K562 (cell line): Measurements from ENCODE around the gene CCNB1. TPM values are rescaled to one million over a fixed set of nuclear protein-coding genes. Genes with fewer than 3 reads are reported as not detected.

Source experiments
- ATAC-seq: fragments of 200-7000 bp; cut with Tn5 transposase; 3 replicates; pipeline ENCODE4 v1.9.1; 2020; ENCODE audit warnings: moderate library complexity
- BruUV-seq: library from RNA; stranded (reverse); fragments of 400-500 nt; replicated peaks from 2 replicates; lab custom pipeline; 2021; lab: Mats Ljungman, UMichigan
- CTCF ChIA-PET: fragments of 300-600 bp; formaldehyde crosslinking; extraction: SDS; loops from one replicate; lab custom pipeline; 2021; ENCODE audit warnings: low intra/inter-chr PET ratio; lab: Yijun Ruan, JAX
- POLR2A ChIA-PET: fragments of 300-600, 350-650 bp; sonication (Branson Sonifier 250); formaldehyde crosslinking; extraction: SDS; loops from one replicate; lab custom pipeline; 2021; ENCODE audit warnings: antibody characterized with exemption, inconsistent platforms; lab: Yijun Ruan, JAX
- DNase-seq, 4 experiments: peaks; one replicate each; pipeline versions ENCODE4 v3.0.0 to v3.0.0-alpha.2; 2011 to 2018; ENCODE audit warnings: low spot score in 3 of 4, mixed read lengths in 3 of 4; ENCODE audit errors: extremely low read depth in 1 of 4
- FAIRE-seq: peaks from 2 replicates; lab custom pipeline; 2011; peaks lifted over from hg19 to GRCh38; lab: Jason Lieb, UNC
- H2AFZ ChIP-seq: 2 replicates; pipeline ENCODE4 v1.6.0; 2011; ENCODE audit warnings: low read depth, low read length, control low read depth, inconsistent platforms
- H3K27ac ChIP-seq: fragments of 200-600 bp; 3 replicates; pipeline ENCODE4 v1.8.0; 2011; ENCODE audit warnings: low read depth, mild to moderate bottlenecking, control low read depth, inconsistent platforms, low read length, moderate library complexity, mixed read lengths; ENCODE audit errors: extremely low read depth
- H3K27me3 ChIP-seq, 2 experiments: fragments of 300-600 bp in 1 of 2; 2 replicates in 1 of 2; 3 replicates in 1 of 2; pipeline versions ENCODE4 v1.6.0 to v1.8.0; 2011; ENCODE audit warnings: inconsistent platforms in 2 of 2, low read length in 2 of 2, mild to moderate bottlenecking in 1 of 2, mixed read lengths in 1 of 2, moderate library complexity in 1 of 2; ENCODE audit not compliant: control insufficient read depth in 2 of 2, insufficient read depth in 2 of 2
- H3K36me3 ChIP-seq: fragments of 300-600 bp; 3 replicates; pipeline ENCODE4 v1.8.0; 2011; ENCODE audit warnings: mild to moderate bottlenecking, low read length, inconsistent platforms; ENCODE audit not compliant: control insufficient read depth, insufficient read depth
- H3K4me1 ChIP-seq, 2 experiments: fragments of 200-600 bp in 1 of 2; replicated peaks in 1 of 2; 2 replicates in 1 of 2; 3 replicates in 1 of 2; pipeline versions ENCODE4 v1.5.1 to v1.8.0; 2011; ENCODE audit warnings: inconsistent platforms in 2 of 2, low read length in 2 of 2, mild to moderate bottlenecking in 1 of 2, mixed read lengths in 1 of 2, moderate library complexity in 1 of 2; ENCODE audit not compliant: control insufficient read depth in 2 of 2, insufficient read depth in 2 of 2
- H3K4me2 ChIP-seq: 2 replicates; pipeline ENCODE4 v1.6.1; 2011; ENCODE audit warnings: low read length, control low read depth, inconsistent platforms, mixed read lengths; ENCODE audit not compliant: insufficient read depth
- H3K4me3 ChIP-seq: fragments of 200-600 bp; sonication (generic), shearing (Covaris generic); 2 replicates; pipeline ENCODE4 v1.5.1; 2016; ENCODE audit warnings: control low read depth, inconsistent platforms
- H3K79me2 ChIP-seq: fragments of 200-600 bp; 3 replicates; pipeline ENCODE4 v1.8.0; 2011; ENCODE audit warnings: low read length, inconsistent platforms; ENCODE audit not compliant: control insufficient read depth, insufficient read depth
- H3K9ac ChIP-seq, 2 experiments: 2 replicates each; pipeline versions ENCODE4 v1.6.0 to v1.6.1; 2011; ENCODE audit warnings: low read depth in 2 of 2, low read length in 2 of 2, control low read depth in 1 of 2, inconsistent platforms in 1 of 2, mild to moderate bottlenecking in 1 of 2, mixed read lengths in 1 of 2; ENCODE audit not compliant: insufficient read depth in 1 of 2
- H3K9me1 ChIP-seq: one replicate; pipeline ENCODE4 v1.6.0; 2011; ENCODE audit warnings: inconsistent platforms, mild to moderate bottlenecking, low read length, moderate library complexity; ENCODE audit not compliant: control insufficient read depth, insufficient read depth
- H3K9me3 ChIP-seq: replicated peaks from 2 replicates; pipeline ENCODE4 v1.5.1; 2011; ENCODE audit warnings: low read depth, low read length, inconsistent platforms; ENCODE audit not compliant: control insufficient read depth, insufficient read depth
- H4K20me1 ChIP-seq: replicated peaks from 2 replicates; pipeline ENCODE4 v1.6.1; 2011; ENCODE audit warnings: low read length, inconsistent platforms, mixed read lengths; ENCODE audit not compliant: control insufficient read depth, insufficient read depth
- BRD9 ChIP-seq: fragments of 450-650 bp; IDR thresholded peaks from 2 replicates; pipeline ENCODE4 v1.6.1; 2018; ENCODE audit warnings: low read depth; ENCODE audit not compliant: partially characterized antibody
- CEBPB ChIP-seq: fragments of 450-650 bp; IDR thresholded peaks from 2 replicates; pipeline ENCODE4 v1.6.1; 2016; ENCODE audit warnings: missing genetic modification characterization, missing compliant biosample characterization
- NCOA6 ChIP-seq: fragments of 450-650 bp; IDR thresholded peaks from 2 replicates; pipeline ENCODE4 v1.6.1; 2017; ENCODE audit warnings: mild to moderate bottlenecking
- POLR3A ChIP-seq: IDR thresholded peaks from 2 replicates; pipeline ENCODE4 v1.6.1; 2011; ENCODE audit warnings: borderline replicate concordance, mild to moderate bottlenecking, moderate library complexity; ENCODE audit not compliant: insufficient read length, insufficient read depth; ENCODE audit errors: extremely low read depth
- RBM17 ChIP-seq: fragments of 200-400 bp; formaldehyde crosslinking; IDR thresholded peaks from 2 replicates; pipeline ENCODE4 v1.6.1; 2017; ENCODE audit warnings: low read depth, mild to moderate bottlenecking, low read length, borderline replicate concordance
- RFX1 ChIP-seq: fragments of 450-650 bp; IDR thresholded peaks from 2 replicates; pipeline ENCODE4 v1.6.1; 2016; ENCODE audit warnings: mild to moderate bottlenecking, moderate library complexity
- TBP ChIP-seq: optimal IDR thresholded peaks from 2 replicates; pipeline ENCODE3; 2011; ENCODE audit warnings: low read depth, low read length, improper control_type of control experiment
- ZNF146 ChIP-seq: IDR thresholded peaks from one replicate; pipeline ENCODE4 v1.6.1; 2018; ENCODE audit warnings: missing compliant biosample characterization; ENCODE audit not compliant: unreplicated experiment
- ZNF318 ChIP-seq, 2 experiments: fragments of 450-650 bp; IDR thresholded peaks; 2 replicates each; pipeline ENCODE4 v1.6.1; 2016; ENCODE audit warnings: mild to moderate bottlenecking in 2 of 2, borderline replicate concordance in 1 of 2, low read depth in 1 of 2, moderate library complexity in 1 of 2
- WGBS: fragments of 100-300 bp; shearing (Covaris generic); methylation state at CpG from one replicate; pipeline ENCODE4 v1.1.6; 2016; ENCODE audit warnings: low coverage, mixed read lengths; ENCODE audit not compliant: insufficient coverage; ENCODE audit errors: missing lambda C conversion rate; 5-methylcytosine and 5-hydroxymethylcytosine counted together
- in situ Hi-C: fragments of 300-500 bp; cut with MboI; formaldehyde crosslinking; loops from 4 replicates; pipeline ENCODE4 v1.15.0; 2018; ENCODE audit warnings: inconsistent platforms, mixed read lengths
- intact Hi-C: fragments of 100-400 bp; cut with micrococcal nuclease; formaldehyde crosslinking; loops from 2 replicates; pipeline ENCODE4 v1.14.2; 2022
- polyA plus RNA-seq, 8 experiments: library from polyadenylated mRNA; depleted of rRNA in 4 of 8; stranded (reverse) in 5 of 8; unstranded in 3 of 8; fragments of >200 nt; fragmentation: Nextera tagmentation in 2 of 8; fragmentation: Illumina TruSeq in 1 of 8; extraction: Ambion mirVana in 2 of 8; extraction: Trizol in 1 of 8; gene quantifications; 2 replicates each; pipeline versions ENCODE4 v1.2.1 to v1.2.3, GENCODE V29; 2011 to 2014; ENCODE audit warnings: inconsistent platforms in 1 of 8, missing spikeins in 1 of 8
- total RNA-seq, 7 experiments: library from RNA; depleted of rRNA in 6 of 7; stranded (reverse); fragments of >200 nt in 6 of 7; fragmentation: Illumina TruSeq in 2 of 7; extraction: Trizol in 2 of 7; gene quantifications; 2 replicates each; pipeline versions ENCODE4 v1.2.1 to v1.2.3, GENCODE V29; 2011 to 2021; ENCODE audit warnings: low replicate concordance in 1 of 7

The CCNB1 gene
- total and polyA plus RNA-seq, 9 of the 15 experiments (the other 6 are each of a cell fraction or from before 2014, with no cell fraction given) = 165 to 679 (median 271) TPM

GRCh38 chr5:69137807-69138206, 29.1 kb upstream of the CCNB1 start:
- no TSS peak for BruUV-seq
- H3K79me2 ChIP-seq = no peaks in the 10 kb centered on the region
- 99% methylated on average over 5 of the region's 5 CpGs for WGBS
- no peak for DNase-seq
- no peaks in the 10 kb centered on the region for H3K4me1 ChIP-seq
- no peak for ATAC-seq
- peak; percentile 63 for TF ChIP-seq ZNF146 (CRISPR knock-in tag)
- TF ChIP-seq CEBPB (tag) = no peak
- no peak overlapping the region for H3K27ac ChIP-seq
- no peak overlapping the region for H3K4me3 ChIP-seq
- H3K36me3 ChIP-seq = peaks cover 5% of the 10 kb centered on the region; the same call in 2 of the 3 replicates
- POLR2A ChIA-PET = no interaction called here
- no peak overlapping the region for H3K9ac ChIP-seq
- no peaks in the 10 kb centered on the region for H3K9me3 ChIP-seq
- no peak overlapping the region for H2AFZ ChIP-seq
- intact Hi-C loops = no loop called here
- H3K27me3 ChIP-seq = no peaks in the 10 kb centered on the region
- FAIRE-seq = no peak
- CTCF ChIA-PET = no interaction called here
- no peak overlapping the region for H3K4me2 ChIP-seq
- H4K20me1 ChIP-seq = no peaks in the 10 kb centered on the region
- in situ Hi-C loops = no loop called here
- no peaks in the 10 kb centered on the region for H3K9me1 ChIP-seq

GRCh38 chr5:69138766-69139165, 28.2 kb upstream of the CCNB1 start:
- no peaks in the 10 kb centered on the region for H3K79me2 ChIP-seq
- DNase-seq (no peak), ATAC-seq (no peak), FAIRE-seq (no peak)
- H3K4me3 ChIP-seq = no peak overlapping the region
- no peak overlapping the region for H3K27ac ChIP-seq
- no peak overlapping the region for H3K9ac ChIP-seq
- H3K4me1 ChIP-seq = no peaks in the 10 kb centered on the region
- in situ Hi-C loops = no loop called here
- ChIA-PET CTCF (no interaction called here), POLR2A (no interaction called here)
- H3K9me3 ChIP-seq = no peaks in the 10 kb centered on the region
- H3K36me3 ChIP-seq = no peaks in the 10 kb centered on the region; the same call in 2 of the 3 replicates
- H3K4me2 ChIP-seq = no peak overlapping the region
- H3K9me1 ChIP-seq = no peaks in the 10 kb centered on the region
- H3K27me3 ChIP-seq = no peaks in the 10 kb centered on the region
- no TSS peak for BruUV-seq
- H2AFZ ChIP-seq = no peak overlapping the region
- H4K20me1 ChIP-seq = no peaks in the 10 kb centered on the region
- intact Hi-C loops = no loop called here
- 64% methylated on average over 1 of the region's 1 CpG for WGBS
- TF ChIP-seq ZNF318 (IDR thresholded peaks at IDR 0.05; ENCODE audit: borderline replicate concordance in 1 of 2, low read depth in 1 of 2) = no peak
- no peak for TF ChIP-seq RFX1
- TF ChIP-seq RBM17 = no peak
- no peak for TF ChIP-seq NCOA6
- no peak for TF ChIP-seq POLR3A
- TF ChIP-seq BRD9 = no peak
- no peak for TF ChIP-seq TBP
